DND-41 (cell line): Measurements from ENCODE around the gene ANTXR2.

ENCODE experiments used
- ATAC-seq: fragments of 200-7000 bp; cut with Tn5 transposase; 3 replicates; pipeline ENCODE4 v1.9.1; 2021; ENCODE audit warnings: low read depth; ENCODE audit not compliant: insufficient read depth
- DNase-seq: peaks from one replicate; pipeline ENCODE4 v3.0.0-alpha.2; 2020
- H2AFZ ChIP-seq: 2 replicates; pipeline ENCODE4 v1.6.0; 2012; ENCODE audit warnings: low read depth, low read length
- H3K27ac ChIP-seq: 2 replicates; pipeline ENCODE4 v1.5.1; 2012; ENCODE audit warnings: low read length, inconsistent platforms
- H3K27me3 ChIP-seq: fragments of 200-600 bp; sonication (generic); 2 replicates; pipeline ENCODE4 v1.6.0; 2012; ENCODE audit warnings: low read length, mild to moderate bottlenecking, inconsistent platforms; ENCODE audit not compliant: insufficient read depth, poor library complexity
- H3K36me3 ChIP-seq: 2 replicates; pipeline ENCODE4 v1.5.1; 2012; ENCODE audit warnings: low read length, inconsistent platforms; ENCODE audit not compliant: insufficient read depth
- H3K4me1 ChIP-seq: 2 replicates; pipeline ENCODE4 v1.5.1; 2012; ENCODE audit warnings: mild to moderate bottlenecking, low read length; ENCODE audit not compliant: insufficient read depth
- H3K4me2 ChIP-seq: 2 replicates; pipeline ENCODE4 v1.6.0; 2012; ENCODE audit warnings: mild to moderate bottlenecking, moderate library complexity, low read length, inconsistent platforms; ENCODE audit not compliant: insufficient read depth
- H3K4me3 ChIP-seq, 2 experiments: fragments of 200-600 bp in 1 of 2; shearing (Covaris generic) in 1 of 2; 2 replicates each; pipeline ENCODE4 v1.5.1; 2012 to 2016; ENCODE audit warnings: inconsistent platforms in 2 of 2, low read length in 2 of 2, mild to moderate bottlenecking in 2 of 2, low read depth in 1 of 2, moderate library complexity in 1 of 2
- H3K79me2 ChIP-seq: 2 replicates; pipeline ENCODE4 v1.6.0; 2012; ENCODE audit warnings: low read length, inconsistent platforms; ENCODE audit not compliant: insufficient read depth
- H3K9ac ChIP-seq: 2 replicates; pipeline ENCODE4 v1.6.0; 2012; ENCODE audit warnings: low read depth, mild to moderate bottlenecking, inconsistent platforms, low read length, moderate library complexity
- H3K9me3 ChIP-seq: 2 replicates; pipeline ENCODE4 v1.5.1; 2012; ENCODE audit warnings: low read length, moderate library complexity, mild to moderate bottlenecking, inconsistent platforms; ENCODE audit not compliant: insufficient read depth, severe bottlenecking
- H4K20me1 ChIP-seq: 2 replicates; pipeline ENCODE4 v1.6.0; 2012; ENCODE audit warnings: low read length; ENCODE audit not compliant: insufficient read depth
- CTCF ChIP-seq: IDR thresholded peaks from 2 replicates; pipeline ENCODE4 v1.5.1; 2012; ENCODE audit warnings: borderline replicate concordance, low read length, moderate library complexity, mild to moderate bottlenecking; ENCODE audit not compliant: poor library complexity, severe bottlenecking; ENCODE audit errors: extremely low read depth
- EZH2 ChIP-seq: IDR thresholded peaks from 3 replicates; pipeline ENCODE4 v1.6.1; 2012; ENCODE audit warnings: borderline replicate concordance, low read depth, mild to moderate bottlenecking, moderate library complexity, low read length, inconsistent platforms; ENCODE audit not compliant: severe bottlenecking

ANTXR2 gene

GRCh38 chr4:80074069-80074468 lies 1.0 kb upstream of the ANTXR2 start:
- Histone ChIP-seq H3K9me3 (no peaks in the 10 kb centered on the region), H4K20me1 (no peaks in the 10 kb centered on the region), H3K27me3 (no peaks in the 10 kb centered on the region), H3K27ac (peak overlapping the region; percentile 89), H3K4me1 (peaks cover 47% of the 10 kb centered on the region), H3K9ac (peak overlapping the region; percentile 93), H3K36me3 (peaks cover 16% of the 10 kb centered on the region), H2AFZ (peak overlapping the region; percentile 76; the same call in 1 of the 2 replicates), H3K4me2 (peak overlapping the region; percentile 64), H3K4me3 (0 out of 4 replicates have a peak overlapping the region, but pooled peaks of 1 of the 2 experiments have one; percentile 72), H3K79me2 (peaks cover 46% of the 10 kb centered on the region)
- DNase-seq (no peak), ATAC-seq (no peak)
- TF ChIP-seq CTCF = no peak
- TF ChIP-seq EZH2 = no peak

GRCh38 chr4:80073473-80074008 lies 512 bp upstream of the ANTXR2 start:
- H3K9ac ChIP-seq = peak overlapping the region; percentile 93
- H3K27me3 ChIP-seq = no peaks in the 10 kb centered on the region
- peaks cover 21% of the 10 kb centered on the region for H3K36me3 ChIP-seq
- DNase-seq (peak; percentile 52), ATAC-seq (peak; percentile 49; the same call in 2 of the 3 replicates)
- H2AFZ ChIP-seq = peak overlapping the region; percentile 76
- H3K4me1 ChIP-seq = peaks cover 51% of the 10 kb centered on the region
- TF ChIP-seq EZH2 (no peak), CTCF (no peak)
- H3K79me2 ChIP-seq = peaks cover 51% of the 10 kb centered on the region
- H3K27ac ChIP-seq = peak overlapping the region; percentile 89
- peak overlapping the region; percentile 64 for H3K4me2 ChIP-seq
- H4K20me1 ChIP-seq = no peaks in the 10 kb centered on the region
- H3K9me3 ChIP-seq = no peaks in the 10 kb centered on the region
- H3K4me3 ChIP-seq = peak overlapping the region; percentile 50 to 72; a peak in 3 of 4 replicates

- Histone ChIP-seq H3K9ac (peak overlapping the region; percentile 93), H3K4me1 (peaks cover 59% of the 10 kb centered on the region), H3K9me3 (no peaks in the 10 kb centered on the region), H3K79me2 (peaks cover 59% of the 10 kb centered on the region), H3K27ac (peak overlapping the region; percentile 89), H3K36me3 (peaks cover 32% of the 10 kb centered on the region), H2AFZ (peak overlapping the region; percentile 76), H3K4me3 (peak overlapping the region; percentile 50 to 72), H3K27me3 (no peaks in the 10 kb centered on the region), H3K4me2 (peak overlapping the region; percentile 64), H4K20me1 (no peaks in the 10 kb centered on the region)
- ATAC-seq (peak; percentile 69), DNase-seq (peak; percentile 78)
- TF ChIP-seq EZH2 (no peak), CTCF (peak; percentile 40)
Observed at GRCh38 chr4:80072228-80072743, 743 bp downstream of the ANTXR2 start.
